BE2C (cell line): Measurements from ENCODE around the gene PDCD1. TPM values are rescaled to one million over a fixed set of nuclear protein-coding genes. Genes with fewer than 3 reads are reported as not detected.
"Not testable (repeated sequence)": the region's sequence is repeated elsewhere in the genome, so short reads cannot be mapped to it uniquely, and the experiment has no call there.

Source experiments
- DNase-seq: peaks from one replicate; pipeline ENCODE4 v3.0.0-alpha.2; 2020
- H3K27me3 ChIP-seq: fragments of 250-450 bp; sonication (Bioruptor Pico); 2 replicates; pipeline ENCODE4 v1.5.1; 2020; ENCODE audit warnings: mild to moderate bottlenecking
- H3K36me3 ChIP-seq: fragments of 250-450 bp; sonication (Bioruptor Pico); 2 replicates; pipeline ENCODE4 v1.5.1; 2020; ENCODE audit warnings: mild to moderate bottlenecking
- H3K4me1 ChIP-seq: fragments of 250-450 bp; sonication (Bioruptor Pico); 2 replicates; pipeline ENCODE4 v1.5.1; 2020
- H3K4me3 ChIP-seq: 2 replicates; pipeline ENCODE4 v1.5.1; 2011; ENCODE audit warnings: low read depth, low read length
- H3K9me3 ChIP-seq: fragments of 250-450 bp; sonication (Bioruptor Pico); 2 replicates; pipeline ENCODE4 v1.5.1; 2020
- polyA plus RNA-seq: library from polyadenylated mRNA; unstranded; fragments of >200 nt; gene quantifications from one replicate; pipeline ENCODE4 v1.2.1, GENCODE V29; 2012; ENCODE audit warnings: low read depth, missing spikeins; ENCODE audit not compliant: insufficient read length, insufficient read depth
- TF ChIP-seq, protein P1 (sequence below): IDR thresholded peaks from 2 replicates; pipeline ENCODE4 v1.5.1; 2012; ENCODE audit warnings: mild to moderate bottlenecking, low read depth, low read length

Gene PDCD1
- 1.8 TPM for polyA plus RNA-seq

DNA sequence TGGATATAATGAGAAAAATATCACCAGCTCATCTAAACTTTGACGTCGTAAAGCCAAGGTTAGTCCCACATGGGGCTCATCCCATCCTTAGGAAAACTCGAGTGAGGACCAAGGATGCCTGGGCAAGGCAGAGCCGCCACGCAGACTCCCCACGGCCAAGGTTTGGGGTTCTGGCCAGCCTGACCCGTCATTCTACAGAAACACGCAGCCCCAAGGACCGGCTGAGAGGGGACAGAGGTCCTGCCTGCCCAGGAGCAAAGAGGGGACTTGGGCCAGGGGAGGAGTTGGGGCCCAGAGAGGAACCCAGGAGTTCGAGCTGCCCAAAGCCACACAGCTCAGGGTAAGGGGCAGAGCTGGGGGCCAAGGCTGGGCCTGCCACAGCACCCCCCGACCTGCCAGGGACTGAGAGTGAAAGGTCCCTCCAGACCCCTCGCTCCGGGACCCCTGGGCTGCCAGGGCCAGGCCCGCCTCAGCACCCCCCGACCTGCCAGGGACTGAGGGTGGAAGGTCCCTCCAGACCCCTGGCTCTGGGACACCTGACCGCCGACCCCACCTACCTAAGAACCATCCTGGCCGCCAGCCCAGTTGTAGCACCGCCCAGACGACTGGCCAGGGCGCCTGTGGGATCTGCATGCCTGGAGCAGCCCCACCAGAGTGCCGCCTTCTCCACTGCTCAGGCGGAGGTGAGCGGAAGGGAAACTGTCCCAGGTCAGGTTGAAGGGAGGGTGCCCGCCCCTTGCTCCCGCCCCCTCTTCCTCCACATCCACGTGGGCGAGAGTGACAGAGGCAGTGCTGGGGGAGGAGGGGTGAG, at the start of gene PDCD1:
PDCD1 (minus strand) TSS at position 689 of the 811 bp plus-strand sequence; CDS start at position 633, 56 bp downstream.
- no peaks in the 10 kb centered on the region for H3K27me3 ChIP-seq
- peaks cover 22% of the 10 kb centered on the region for H3K4me1 ChIP-seq
- no peaks in the 10 kb centered on the region for H3K36me3 ChIP-seq
- H3K4me3 ChIP-seq = peak within 1 kb of the TSS; percentile 35
- DNase-seq = peak; percentile 57
- TF ChIP-seq, protein P1, sequence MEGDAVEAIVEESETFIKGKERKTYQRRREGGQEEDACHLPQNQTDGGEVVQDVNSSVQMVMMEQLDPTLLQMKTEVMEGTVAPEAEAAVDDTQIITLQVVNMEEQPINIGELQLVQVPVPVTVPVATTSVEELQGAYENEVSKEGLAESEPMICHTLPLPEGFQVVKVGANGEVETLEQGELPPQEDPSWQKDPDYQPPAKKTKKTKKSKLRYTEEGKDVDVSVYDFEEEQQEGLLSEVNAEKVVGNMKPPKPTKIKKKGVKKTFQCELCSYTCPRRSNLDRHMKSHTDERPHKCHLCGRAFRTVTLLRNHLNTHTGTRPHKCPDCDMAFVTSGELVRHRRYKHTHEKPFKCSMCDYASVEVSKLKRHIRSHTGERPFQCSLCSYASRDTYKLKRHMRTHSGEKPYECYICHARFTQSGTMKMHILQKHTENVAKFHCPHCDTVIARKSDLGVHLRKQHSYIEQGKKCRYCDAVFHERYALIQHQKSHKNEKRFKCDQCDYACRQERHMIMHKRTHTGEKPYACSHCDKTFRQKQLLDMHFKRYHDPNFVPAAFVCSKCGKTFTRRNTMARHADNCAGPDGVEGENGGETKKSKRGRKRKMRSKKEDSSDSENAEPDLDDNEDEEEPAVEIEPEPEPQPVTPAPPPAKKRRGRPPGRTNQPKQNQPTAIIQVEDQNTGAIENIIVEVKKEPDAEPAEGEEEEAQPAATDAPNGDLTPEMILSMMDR = no peak
- H3K9me3 ChIP-seq = no peaks in the 10 kb centered on the region

DNA sequence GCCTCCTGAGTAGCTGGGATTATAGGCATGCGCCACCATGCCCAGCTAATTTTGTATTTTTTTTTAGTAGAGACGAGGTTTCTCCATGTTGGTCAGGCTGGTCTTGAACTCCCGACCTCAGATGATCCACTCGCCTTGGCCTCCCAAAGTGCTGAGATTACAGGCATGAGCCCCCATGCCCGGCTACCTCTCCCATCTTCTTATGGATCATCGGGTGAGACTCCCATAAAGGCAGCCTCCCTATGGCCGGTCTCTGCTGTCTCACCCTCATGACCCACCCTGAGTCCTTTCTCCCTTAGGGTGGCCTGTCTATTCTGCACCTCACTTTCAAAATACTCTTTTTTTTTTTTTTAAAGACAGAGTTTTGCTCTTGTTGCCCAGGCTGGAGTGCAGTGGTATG, 49.1 kb upstream of the PDCD1 start:
- H3K9me3 ChIP-seq, H3K27me3 ChIP-seq, H3K36me3 ChIP-seq, DNase-seq, H3K4me1 ChIP-seq, H3K4me3 ChIP-seq: not testable (repeated sequence)

DNA sequence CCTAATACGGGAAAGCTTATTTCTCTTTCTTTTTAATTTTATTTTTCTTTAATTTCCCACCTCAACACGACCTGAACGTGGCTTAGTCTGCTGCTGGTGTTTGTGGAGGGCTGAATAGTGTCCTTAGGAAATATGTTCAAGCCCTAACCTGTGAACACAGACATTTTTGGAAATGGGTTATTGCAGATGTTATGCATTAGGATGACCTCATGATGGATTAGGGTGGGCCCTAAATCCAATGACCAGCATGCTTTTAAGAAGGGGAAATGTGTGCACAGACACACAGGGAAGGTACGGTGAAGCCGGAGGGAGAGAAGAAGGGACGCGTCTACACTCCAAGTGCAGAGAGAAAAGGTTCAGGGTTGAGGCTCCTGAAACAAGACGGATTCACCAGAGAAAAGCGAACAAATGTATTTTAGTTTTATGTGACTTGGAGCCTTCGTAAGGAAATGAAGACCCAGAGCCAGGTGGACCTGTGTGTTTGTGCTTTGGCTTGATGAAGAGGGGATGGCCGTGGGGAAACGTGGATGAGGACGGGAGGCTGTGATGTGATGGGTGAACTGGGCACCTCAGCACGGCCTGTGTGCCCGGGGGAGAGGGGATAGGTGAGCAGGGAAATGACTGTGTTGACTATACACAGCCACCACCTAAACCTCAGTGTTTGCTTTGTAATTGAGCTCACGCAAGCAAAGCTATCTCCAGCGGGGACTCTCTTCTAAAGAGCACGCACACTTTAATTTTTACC, 48.3 kb upstream of the PDCD1 start:
- Histone ChIP-seq H3K36me3 (no peaks in the 10 kb centered on the region; the same call in 1 of the 2 replicates), H3K4me1 (no peaks in the 10 kb centered on the region), H3K27me3 (no peaks in the 10 kb centered on the region), H3K4me3 (no peak overlapping the region), H3K9me3 (no peaks in the 10 kb centered on the region; the same call in 1 of the 2 replicates)
- no peak for DNase-seq
- TF ChIP-seq, protein P1 = no peak

DNA sequence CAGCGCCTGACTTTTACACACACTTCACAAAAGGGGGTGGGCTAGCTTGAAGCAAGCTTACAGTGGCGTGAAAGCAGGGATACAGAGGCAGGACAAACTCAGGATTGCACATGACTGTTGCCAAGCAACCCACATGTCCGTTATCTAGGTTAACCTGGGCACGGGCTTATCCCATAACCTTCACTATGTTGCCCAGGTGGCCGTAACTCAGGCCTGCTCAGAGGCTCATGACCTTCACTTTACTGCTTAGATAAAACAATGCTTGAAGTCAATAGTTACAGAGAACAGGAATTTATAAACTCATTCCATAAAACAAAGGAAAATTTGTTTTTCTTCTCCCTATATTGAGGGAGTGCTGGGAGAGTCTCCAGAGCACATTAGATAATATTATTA, 47.7 kb upstream of the PDCD1 start:
- H3K27me3 ChIP-seq, DNase-seq, H3K36me3 ChIP-seq: not testable (repeated sequence)

DNA sequence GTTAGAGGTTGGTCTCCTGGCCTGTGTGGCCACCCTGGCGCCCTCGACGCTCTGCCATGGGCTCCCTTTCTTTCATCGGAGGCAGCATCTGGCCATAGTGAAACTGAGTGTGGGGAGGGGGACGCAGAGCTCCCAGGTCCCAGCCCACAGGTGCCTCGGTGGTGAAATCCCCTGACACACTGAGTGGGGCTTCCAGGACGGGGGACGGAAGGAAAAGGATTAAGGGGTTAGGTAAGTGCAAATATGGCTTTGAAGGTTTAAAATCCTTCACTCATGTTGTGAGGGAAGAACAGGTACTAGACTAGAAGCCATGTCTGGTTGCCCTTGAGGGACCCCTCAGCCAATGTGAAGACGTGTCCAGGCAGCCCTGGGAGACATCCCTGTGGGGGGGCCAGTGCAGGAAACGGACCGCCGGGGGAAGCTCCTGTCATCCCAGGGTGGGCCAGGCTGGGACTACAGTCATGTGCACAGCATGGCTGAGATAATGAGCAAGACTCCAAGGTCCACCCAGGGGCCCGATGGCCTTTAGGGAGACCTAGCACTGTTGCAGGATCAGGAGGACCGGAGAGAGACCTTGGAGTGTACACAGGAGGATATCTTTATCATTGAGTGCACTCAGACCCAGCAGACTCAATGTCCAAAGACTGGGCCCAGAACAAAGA, 47.2 kb upstream of the PDCD1 start:
- Histone ChIP-seq H3K36me3 (no peaks in the 10 kb centered on the region; the same call in 1 of the 2 replicates), H3K4me3 (no peak overlapping the region), H3K9me3 (no peaks in the 10 kb centered on the region; the same call in 1 of the 2 replicates), H3K4me1 (no peaks in the 10 kb centered on the region), H3K27me3 (no peaks in the 10 kb centered on the region)
- DNase-seq = no peak
- TF ChIP-seq, protein P1 = no peak

More for the DNA sequence above, 47.7 kb upstream of the PDCD1 start:
- not testable (repeated sequence) for H3K4me3 ChIP-seq, H3K9me3 ChIP-seq, H3K4me1 ChIP-seq

DNA sequence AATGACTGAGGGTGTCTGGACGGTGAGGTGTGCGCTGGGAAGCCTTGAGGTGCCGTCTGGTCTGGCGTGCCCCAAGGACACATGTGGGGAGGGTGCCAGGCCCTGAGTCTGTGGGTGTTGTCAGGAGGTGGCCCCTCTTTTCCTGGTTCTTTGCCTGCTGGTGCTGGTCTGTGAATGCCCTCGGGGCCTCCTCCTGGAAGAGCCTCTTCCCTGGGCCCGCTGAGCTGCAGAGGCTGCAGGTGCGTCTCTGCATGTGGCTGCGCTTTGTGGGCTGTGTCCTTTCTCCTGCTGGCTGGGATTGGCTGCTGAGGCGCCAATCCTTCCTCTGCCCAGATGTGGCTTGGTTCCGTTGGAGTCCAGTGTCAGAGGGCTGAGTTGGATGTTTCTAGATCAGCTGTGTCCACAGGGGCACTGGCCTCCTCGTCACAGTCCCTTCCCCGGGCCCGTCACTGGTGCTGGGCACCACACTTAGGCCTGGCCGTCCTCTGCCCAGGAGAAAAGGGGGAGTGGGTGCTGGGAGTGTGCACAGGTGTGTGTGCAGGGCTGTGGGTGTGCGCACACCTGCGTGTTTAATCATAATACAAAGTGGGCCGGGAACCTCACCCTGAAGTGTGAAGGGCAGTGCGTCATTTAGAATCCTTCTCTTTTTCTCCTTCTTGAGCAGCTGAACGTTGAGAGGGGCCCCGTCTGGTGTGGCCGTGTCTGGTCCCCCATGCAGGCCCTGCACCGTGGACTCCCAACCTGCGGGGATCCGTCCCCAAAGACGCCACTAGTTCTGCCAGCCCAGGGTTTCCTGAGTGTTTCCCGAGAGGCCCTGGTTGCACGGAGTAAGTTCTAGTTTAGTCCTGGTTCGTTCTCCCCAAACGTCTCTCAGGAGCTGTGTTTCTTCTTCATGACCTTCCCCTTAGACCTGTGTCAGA, 46.4 kb upstream of the PDCD1 start:
- no peaks in the 10 kb centered on the region for H3K4me1 ChIP-seq
- no peaks in the 10 kb centered on the region for H3K27me3 ChIP-seq
- H3K36me3 ChIP-seq = no peaks in the 10 kb centered on the region; the same call in 1 of the 2 replicates
- TF ChIP-seq, protein P1 = no peak
- H3K9me3 ChIP-seq = no peaks in the 10 kb centered on the region; the same call in 1 of the 2 replicates
- DNase-seq = no peak
- no peak overlapping the region for H3K4me3 ChIP-seq
